ENCODE results near the gene CTNNA3.

Gene CTNNA3

DNA sequence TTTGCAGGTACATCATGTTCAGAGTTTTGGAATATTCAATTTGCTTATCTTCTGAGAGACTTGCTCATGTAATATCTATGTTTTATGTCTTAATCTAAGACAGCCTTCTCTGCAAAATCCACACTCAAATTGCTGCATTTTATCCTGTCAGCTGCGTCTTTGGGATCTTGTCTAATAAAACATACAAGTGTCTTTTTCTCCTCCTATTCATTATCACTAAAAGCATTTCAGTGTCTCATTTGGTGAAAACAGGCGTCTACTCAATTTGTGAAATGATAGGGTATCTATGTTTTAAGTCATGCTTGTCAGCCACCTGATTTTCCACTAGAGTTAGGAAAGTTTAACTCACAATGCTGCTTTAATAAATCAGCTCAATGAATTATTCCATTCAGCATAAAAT is 882.9 kb downstream of the CTNNA3 start:
- TF ChIP-seq CTCF (IDR thresholded peaks at IDR 0.05; ENCODE audit: low read depth, low read length) = no peak
- H3K4me3 ChIP-seq (ENCODE audit: low read depth, low read length) = no peak overlapping the region

GRCh38 chr10:66811211-66811610 is 884.8 kb downstream of the CTNNA3 start:
- no peak for TF ChIP-seq CTCF (IDR thresholded peaks at IDR 0.05; ENCODE audit: low read depth, low read length)
- no peak overlapping the region for H3K4me3 ChIP-seq (ENCODE audit: low read depth, low read length)

- TF ChIP-seq CTCF (IDR thresholded peaks at IDR 0.05; ENCODE audit: low read depth, low read length) = no peak
- H3K4me3 ChIP-seq (ENCODE audit: low read depth, low read length) = no peak overlapping the region
Observed at GRCh38 chr10:66809402-66809801, 886.6 kb downstream of the CTNNA3 start.

DNA sequence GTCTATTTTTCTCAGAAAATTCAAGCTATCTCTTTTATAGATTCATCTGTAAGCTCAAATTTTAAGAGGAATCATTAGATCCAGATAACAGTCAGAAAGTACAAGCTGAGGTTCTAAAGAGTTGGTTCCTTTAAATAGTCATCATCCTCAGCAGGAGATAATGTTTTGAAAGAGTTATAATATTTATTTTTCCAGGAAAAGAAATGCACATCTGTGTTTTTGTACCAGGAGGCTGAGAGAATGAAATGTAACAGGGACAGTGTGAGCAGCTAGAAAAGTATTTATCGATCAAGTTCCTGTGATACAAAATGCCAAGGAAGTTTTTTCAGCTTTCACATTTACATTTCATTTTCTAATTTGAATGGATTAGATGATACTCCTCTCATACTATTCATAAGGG is 890.4 kb downstream of the CTNNA3 start:
- H3K4me3 ChIP-seq (ENCODE audit: low read depth, low read length) = no peak overlapping the region
- TF ChIP-seq CTCF (IDR thresholded peaks at IDR 0.05; ENCODE audit: low read depth, low read length) = no peak

DNA sequence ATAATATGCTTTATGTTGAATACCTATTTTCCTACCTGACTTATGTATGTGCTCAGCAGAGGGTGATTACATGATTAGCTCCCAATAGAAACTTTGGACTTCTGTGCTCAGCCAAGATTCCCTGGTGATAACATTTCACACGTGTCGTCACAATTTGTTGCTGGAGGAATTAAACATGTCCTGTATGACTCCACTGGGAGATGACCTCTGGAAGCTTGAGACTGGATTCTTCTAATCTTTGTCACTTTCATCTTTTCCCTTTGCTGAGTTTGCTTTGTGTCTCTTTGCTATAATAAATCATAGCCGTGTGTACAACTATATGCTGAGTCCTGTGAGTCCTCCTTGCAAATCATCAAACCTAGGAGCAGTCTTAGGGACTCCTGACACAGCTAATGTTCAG is 891.0 kb downstream of the CTNNA3 start:
- no peak overlapping the region for H3K4me3 ChIP-seq (ENCODE audit: low read depth, low read length)
- no peak for TF ChIP-seq CTCF (IDR thresholded peaks at IDR 0.05; ENCODE audit: low read depth, low read length)

DNA sequence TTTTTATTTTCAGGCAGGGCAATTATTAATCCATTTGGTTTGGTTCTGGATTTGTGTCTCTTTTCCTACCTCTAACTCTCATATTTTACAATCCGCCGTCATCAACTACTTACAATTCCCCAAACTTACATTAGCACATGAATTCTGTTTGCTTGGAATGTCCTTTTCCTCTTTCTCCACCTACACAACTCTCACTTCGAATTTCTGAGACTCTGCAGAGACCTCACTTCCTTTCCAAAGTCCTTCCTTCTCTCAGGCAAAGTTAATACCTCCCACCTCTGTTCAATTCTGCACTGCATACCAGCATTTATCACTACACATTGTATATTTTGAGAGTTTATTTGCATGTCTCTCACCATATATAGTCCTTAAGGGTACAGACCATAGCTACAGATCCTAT is 892.8 kb downstream of the CTNNA3 start:
- no peak for TF ChIP-seq CTCF (IDR thresholded peaks at IDR 0.05; ENCODE audit: low read depth, low read length)
- no peak overlapping the region for H3K4me3 ChIP-seq (ENCODE audit: low read depth, low read length)

DNA sequence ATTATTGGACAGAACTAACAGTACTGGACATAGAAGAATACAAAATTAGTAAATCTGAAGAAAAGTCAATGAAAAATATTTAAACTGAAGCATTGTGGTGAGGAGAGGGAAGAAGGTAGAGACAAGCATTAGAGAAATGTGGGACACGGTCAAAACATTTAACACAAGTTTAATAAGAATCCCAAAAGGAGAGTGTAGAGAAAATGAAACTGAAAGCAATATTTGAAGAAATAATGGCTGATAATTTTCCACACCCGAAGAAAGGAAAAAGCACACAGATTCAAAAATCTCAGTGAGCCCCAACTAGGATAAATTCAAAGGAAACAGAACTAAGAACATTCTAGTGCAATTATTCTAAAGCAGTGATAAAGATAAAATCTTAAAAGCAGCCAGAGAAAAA is 896.5 kb downstream of the CTNNA3 start:
- no peak for TF ChIP-seq CTCF (IDR thresholded peaks at IDR 0.05; ENCODE audit: low read depth, low read length)
- H3K4me3 ChIP-seq (ENCODE audit: low read depth, low read length) = no peak overlapping the region
